K562 (cell line): ENCODE measurements around the gene TMEM126A. TPM values are rescaled to one million over a fixed set of nuclear protein-coding genes. Genes with fewer than 3 reads are reported as not detected.
A peak's percentile ranks its signal among the peaks of the same experiment; 100 is the strongest.

Source experiments
- BCOR ChIP-seq: fragments of 450-650 bp; IDR thresholded peaks from 2 replicates; pipeline ENCODE4 v1.6.1; 2016
- CBX2 ChIP-seq: fragments of 200-600 bp; sonication (generic); IDR thresholded peaks from one replicate; pipeline ENCODE4 v1.6.1; 2012; ENCODE audit warnings: mild to moderate bottlenecking, low read length, inconsistent platforms; ENCODE audit not compliant: insufficient read depth, poor library complexity, severe bottlenecking
- ETV6 ChIP-seq, 3 experiments: fragments of 150-350 bp in 1 of 3; sonication (generic) in 1 of 3; formaldehyde crosslinking in 1 of 3; IDR thresholded peaks; 2 replicates each; pipeline versions ENCODE4 v1.6.1 to v1.8.0; 2014 to 2022; ENCODE audit warnings: borderline replicate concordance in 2 of 3, low read depth in 2 of 3, antibody characterized with exemption in 1 of 3, low read length in 1 of 3, mild to moderate bottlenecking in 1 of 3, missing genetic modification reagents in 1 of 3
- EZH2 ChIP-seq: IDR thresholded peaks from 2 replicates; pipeline ENCODE4 v1.6.1; 2012; ENCODE audit warnings: low read depth, mild to moderate bottlenecking, inconsistent platforms, low read length, borderline replicate concordance
- FOXP1 ChIP-seq: sonication (generic); formaldehyde crosslinking; IDR thresholded peaks from 2 replicates; pipeline ENCODE4 v1.8.0; 2022; ENCODE audit warnings: mild to moderate bottlenecking, missing genetic modification reagents
- KDM5B ChIP-seq: fragments of 200-600 bp; sonication (generic); IDR thresholded peaks from 2 replicates; pipeline ENCODE4 v1.6.1; 2012; ENCODE audit warnings: low read depth, mild to moderate bottlenecking, moderate library complexity, low read length, control low read depth, inconsistent platforms; ENCODE audit not compliant: insufficient replicate concordance
- KLF6 ChIP-seq: fragments of 250-450 bp; sonication (Bioruptor Pico); IDR thresholded peaks from 2 replicates; pipeline ENCODE4 v1.4.0; 2020; ENCODE audit warnings: mild to moderate bottlenecking, moderate library complexity, borderline replicate concordance
- MXI1 ChIP-seq: IDR thresholded peaks from 2 replicates; pipeline ENCODE4 v1.6.1; 2011; ENCODE audit warnings: low read depth, mild to moderate bottlenecking, improper control_type of control experiment, low read length
- NFRKB ChIP-seq: fragments of 450-650 bp; IDR thresholded peaks from 2 replicates; pipeline ENCODE4 v1.6.1; 2016; ENCODE audit warnings: low read depth
- NR2C2 ChIP-seq, 2 experiments: fragments of 200-800 bp in 1 of 2; sonication (Bioruptor generic) in 1 of 2; sonication (generic) in 1 of 2; formaldehyde crosslinking in 1 of 2; IDR thresholded peaks; 2 replicates each; pipeline versions ENCODE4 v1.6.1 to v1.8.0; 2016 to 2022; ENCODE audit warnings: mild to moderate bottlenecking in 1 of 2, missing compliant biosample characterization in 1 of 2, missing genetic modification characterization in 1 of 2, missing genetic modification reagents in 1 of 2
- RB1 ChIP-seq: fragments of 450-650 bp; IDR thresholded peaks from 2 replicates; pipeline ENCODE4 v1.6.1; 2017; ENCODE audit warnings: low read depth, mild to moderate bottlenecking
- ZFP30 ChIP-seq: fragments of 250-450 bp; sonication (Bioruptor Pico); IDR thresholded peaks from 2 replicates; pipeline ENCODE4 v1.8.0; 2022; ENCODE audit warnings: moderate library complexity, mild to moderate bottlenecking, inconsistent platforms, borderline replicate concordance
- ZNF347 ChIP-seq: fragments of 450-650 bp; formaldehyde crosslinking; IDR thresholded peaks from 2 replicates; pipeline ENCODE4 v1.4.0; 2020; ENCODE audit warnings: low read depth, mild to moderate bottlenecking, moderate library complexity
- polyA plus RNA-seq, 8 experiments: library from polyadenylated mRNA; depleted of rRNA in 4 of 8; stranded (reverse) in 5 of 8; unstranded in 3 of 8; fragments of >200 nt; fragmentation: Nextera tagmentation in 2 of 8; fragmentation: Illumina TruSeq in 1 of 8; extraction: Ambion mirVana in 2 of 8; extraction: Trizol in 1 of 8; gene quantifications; 2 replicates each; pipeline versions ENCODE4 v1.2.1 to v1.2.3, GENCODE V29; 2011 to 2014; ENCODE audit warnings: inconsistent platforms in 1 of 8, missing spikeins in 1 of 8
- total RNA-seq, 7 experiments: library from RNA; depleted of rRNA in 6 of 7; stranded (reverse); fragments of >200 nt in 6 of 7; fragmentation: Illumina TruSeq in 2 of 7; extraction: Trizol in 2 of 7; gene quantifications; 2 replicates each; pipeline versions ENCODE4 v1.2.1 to v1.2.3, GENCODE V29; 2011 to 2021; ENCODE audit warnings: low replicate concordance in 1 of 7
- TF ChIP-seq, protein P1 (sequence below): fragments of 200-400 bp; formaldehyde crosslinking; IDR thresholded peaks from 2 replicates; pipeline ENCODE4 v1.6.1; 2017; ENCODE audit warnings: mild to moderate bottlenecking, low read depth, low read length, moderate library complexity
- TF ChIP-seq, protein P2 (sequence below): fragments of 450-650 bp; IDR thresholded peaks from 2 replicates; pipeline ENCODE4 v1.7.1; 2018; ENCODE audit warnings: mild to moderate bottlenecking, low read depth; ENCODE audit not compliant: partially characterized antibody
- TF ChIP-seq, protein P3 (sequence below), 2 experiments: fragments of 450-650 bp; IDR thresholded peaks; 2 replicates each; pipeline ENCODE4 v1.6.1; 2018; ENCODE audit warnings: mild to moderate bottlenecking in 2 of 2, low read depth in 1 of 2; ENCODE audit not compliant: partially characterized antibody in 2 of 2

Gene TMEM126A
- total and polyA plus RNA-seq, 9 of the 15 experiments (the other 6 are each of a cell fraction or from before 2014, with no cell fraction given): 19.3 to 154 (median 56.3) TPM

DNA sequence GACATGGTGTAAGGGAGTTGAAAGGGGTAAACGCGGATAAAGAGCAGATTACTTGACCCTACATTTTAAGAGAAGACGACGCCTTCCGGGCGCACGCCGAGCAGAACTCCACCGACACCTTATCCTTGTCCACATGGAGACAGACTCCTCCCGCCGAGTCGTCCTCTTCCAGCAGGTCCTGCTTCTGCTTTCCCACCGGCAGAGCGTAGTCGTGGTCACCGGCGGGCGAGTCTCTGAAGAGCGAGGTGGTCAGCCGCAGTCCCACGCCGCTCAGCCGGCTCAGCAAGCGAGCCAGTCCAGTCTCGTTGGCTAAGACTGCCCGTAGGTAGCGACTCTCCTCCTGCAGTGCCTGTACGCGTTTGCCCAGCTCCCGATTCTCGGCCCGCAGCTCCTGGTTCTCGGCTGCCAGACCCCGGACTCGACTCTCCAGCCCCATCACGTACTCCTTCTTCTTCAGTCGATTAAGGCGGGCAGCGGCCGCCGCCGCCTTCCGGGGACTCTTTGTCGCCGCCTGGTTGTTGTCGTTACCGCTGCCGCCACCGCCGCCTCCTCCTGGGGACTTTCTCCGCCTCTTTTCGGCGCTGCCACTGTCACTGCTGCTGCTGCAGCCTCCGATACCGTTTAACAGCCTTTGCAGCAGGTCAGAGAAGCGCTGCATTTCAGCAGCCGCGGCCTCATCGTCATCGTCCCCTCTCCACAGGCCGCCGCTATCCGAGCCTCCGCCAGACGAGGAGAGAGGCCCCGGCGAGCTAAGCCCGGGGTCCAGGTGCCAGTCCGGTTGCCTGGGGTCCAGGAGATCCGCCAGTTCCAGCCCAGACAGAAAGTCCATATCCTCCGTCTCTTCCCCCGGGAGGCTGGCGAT, 16.2 kb downstream of the TMEM126A start (continued):
- TF ChIP-seq, protein P1, sequence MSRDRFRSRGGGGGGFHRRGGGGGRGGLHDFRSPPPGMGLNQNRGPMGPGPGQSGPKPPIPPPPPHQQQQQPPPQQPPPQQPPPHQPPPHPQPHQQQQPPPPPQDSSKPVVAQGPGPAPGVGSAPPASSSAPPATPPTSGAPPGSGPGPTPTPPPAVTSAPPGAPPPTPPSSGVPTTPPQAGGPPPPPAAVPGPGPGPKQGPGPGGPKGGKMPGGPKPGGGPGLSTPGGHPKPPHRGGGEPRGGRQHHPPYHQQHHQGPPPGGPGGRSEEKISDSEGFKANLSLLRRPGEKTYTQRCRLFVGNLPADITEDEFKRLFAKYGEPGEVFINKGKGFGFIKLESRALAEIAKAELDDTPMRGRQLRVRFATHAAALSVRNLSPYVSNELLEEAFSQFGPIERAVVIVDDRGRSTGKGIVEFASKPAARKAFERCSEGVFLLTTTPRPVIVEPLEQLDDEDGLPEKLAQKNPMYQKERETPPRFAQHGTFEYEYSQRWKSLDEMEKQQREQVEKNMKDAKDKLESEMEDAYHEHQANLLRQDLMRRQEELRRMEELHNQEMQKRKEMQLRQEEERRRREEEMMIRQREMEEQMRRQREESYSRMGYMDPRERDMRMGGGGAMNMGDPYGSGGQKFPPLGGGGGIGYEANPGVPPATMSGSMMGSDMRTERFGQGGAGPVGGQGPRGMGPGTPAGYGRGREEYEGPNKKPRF: no peak
- no peak for TF ChIP-seq CBX2
- TF ChIP-seq FOXP1 (CRISPR knock-in tag): no peak
- peak; percentile 22; the same call in 1 of the 2 replicates for TF ChIP-seq NR2C2 (CRISPR knock-in tag; IDR thresholded peaks at IDR 0.05)
- TF ChIP-seq NR2C2 (tag; IDR thresholded peaks at IDR 0.05): no peak
- no peak for TF ChIP-seq ETV6 (IDR thresholded peaks at IDR 0.05; ENCODE audit: borderline replicate concordance in 1 of 2, low read depth in 2 of 2, low read length in 1 of 2)
- TF ChIP-seq ETV6 (CRISPR knock-in tag; IDR thresholded peaks at IDR 0.05; ENCODE audit: borderline replicate concordance): peak; percentile 49; the same call in 1 of the 2 replicates
- no peak for TF ChIP-seq ZNF347 (CRISPR knock-in tag)
- peak; percentile 55 for TF ChIP-seq KDM5B
- TF ChIP-seq, protein P2, sequence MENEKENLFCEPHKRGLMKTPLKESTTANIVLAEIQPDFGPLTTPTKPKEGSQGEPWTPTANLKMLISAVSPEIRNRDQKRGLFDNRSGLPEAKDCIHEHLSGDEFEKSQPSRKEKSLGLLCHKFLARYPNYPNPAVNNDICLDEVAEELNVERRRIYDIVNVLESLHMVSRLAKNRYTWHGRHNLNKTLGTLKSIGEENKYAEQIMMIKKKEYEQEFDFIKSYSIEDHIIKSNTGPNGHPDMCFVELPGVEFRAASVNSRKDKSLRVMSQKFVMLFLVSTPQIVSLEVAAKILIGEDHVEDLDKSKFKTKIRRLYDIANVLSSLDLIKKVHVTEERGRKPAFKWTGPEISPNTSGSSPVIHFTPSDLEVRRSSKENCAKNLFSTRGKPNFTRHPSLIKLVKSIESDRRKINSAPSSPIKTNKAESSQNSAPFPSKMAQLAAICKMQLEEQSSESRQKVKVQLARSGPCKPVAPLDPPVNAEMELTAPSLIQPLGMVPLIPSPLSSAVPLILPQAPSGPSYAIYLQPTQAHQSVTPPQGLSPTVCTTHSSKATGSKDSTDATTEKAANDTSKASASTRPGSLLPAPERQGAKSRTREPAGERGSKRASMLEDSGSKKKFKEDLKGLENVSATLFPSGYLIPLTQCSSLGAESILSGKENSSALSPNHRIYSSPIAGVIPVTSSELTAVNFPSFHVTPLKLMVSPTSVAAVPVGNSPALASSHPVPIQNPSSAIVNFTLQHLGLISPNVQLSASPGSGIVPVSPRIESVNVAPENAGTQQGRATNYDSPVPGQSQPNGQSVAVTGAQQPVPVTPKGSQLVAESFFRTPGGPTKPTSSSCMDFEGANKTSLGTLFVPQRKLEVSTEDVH: no peak
- no peak for TF ChIP-seq ZFP30 (CRISPR knock-in tag)
- TF ChIP-seq, protein P3, sequence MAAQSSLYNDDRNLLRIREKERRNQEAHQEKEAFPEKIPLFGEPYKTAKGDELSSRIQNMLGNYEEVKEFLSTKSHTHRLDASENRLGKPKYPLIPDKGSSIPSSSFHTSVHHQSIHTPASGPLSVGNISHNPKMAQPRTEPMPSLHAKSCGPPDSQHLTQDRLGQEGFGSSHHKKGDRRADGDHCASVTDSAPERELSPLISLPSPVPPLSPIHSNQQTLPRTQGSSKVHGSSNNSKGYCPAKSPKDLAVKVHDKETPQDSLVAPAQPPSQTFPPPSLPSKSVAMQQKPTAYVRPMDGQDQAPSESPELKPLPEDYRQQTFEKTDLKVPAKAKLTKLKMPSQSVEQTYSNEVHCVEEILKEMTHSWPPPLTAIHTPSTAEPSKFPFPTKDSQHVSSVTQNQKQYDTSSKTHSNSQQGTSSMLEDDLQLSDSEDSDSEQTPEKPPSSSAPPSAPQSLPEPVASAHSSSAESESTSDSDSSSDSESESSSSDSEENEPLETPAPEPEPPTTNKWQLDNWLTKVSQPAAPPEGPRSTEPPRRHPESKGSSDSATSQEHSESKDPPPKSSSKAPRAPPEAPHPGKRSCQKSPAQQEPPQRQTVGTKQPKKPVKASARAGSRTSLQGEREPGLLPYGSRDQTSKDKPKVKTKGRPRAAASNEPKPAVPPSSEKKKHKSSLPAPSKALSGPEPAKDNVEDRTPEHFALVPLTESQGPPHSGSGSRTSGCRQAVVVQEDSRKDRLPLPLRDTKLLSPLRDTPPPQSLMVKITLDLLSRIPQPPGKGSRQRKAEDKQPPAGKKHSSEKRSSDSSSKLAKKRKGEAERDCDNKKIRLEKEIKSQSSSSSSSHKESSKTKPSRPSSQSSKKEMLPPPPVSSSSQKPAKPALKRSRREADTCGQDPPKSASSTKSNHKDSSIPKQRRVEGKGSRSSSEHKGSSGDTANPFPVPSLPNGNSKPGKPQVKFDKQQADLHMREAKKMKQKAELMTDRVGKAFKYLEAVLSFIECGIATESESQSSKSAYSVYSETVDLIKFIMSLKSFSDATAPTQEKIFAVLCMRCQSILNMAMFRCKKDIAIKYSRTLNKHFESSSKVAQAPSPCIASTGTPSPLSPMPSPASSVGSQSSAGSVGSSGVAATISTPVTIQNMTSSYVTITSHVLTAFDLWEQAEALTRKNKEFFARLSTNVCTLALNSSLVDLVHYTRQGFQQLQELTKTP (IDR thresholded peaks at IDR 0.05; ENCODE audit: low read depth in 1 of 2, partially characterized antibody in 2 of 2): no peak
- peak; percentile 40; the same call in 1 of the 2 replicates for TF ChIP-seq RB1
- no peak for TF ChIP-seq BCOR
- no peak for TF ChIP-seq MXI1
- TF ChIP-seq EZH2: no peak
- TF ChIP-seq KLF6: no peak
- TF ChIP-seq NFRKB: no peak
